Hematopoietic multipotent progenitor cell treated with erythropoietin and hydrocortisone succinate and interleukin-3 and kit ligand, for 4 days (in vitro differentiated cells): ENCODE results near the gene RPL34.
"Not testable (repeated sequence)": the region's sequence is repeated elsewhere in the genome, so short reads cannot be mapped to it uniquely, and the experiment has no call there.

Experiments used
- DNase-seq: peaks from one replicate; pipeline ENCODE4 v3.0.0-alpha.2; 2015

RPL34 gene

DNA sequence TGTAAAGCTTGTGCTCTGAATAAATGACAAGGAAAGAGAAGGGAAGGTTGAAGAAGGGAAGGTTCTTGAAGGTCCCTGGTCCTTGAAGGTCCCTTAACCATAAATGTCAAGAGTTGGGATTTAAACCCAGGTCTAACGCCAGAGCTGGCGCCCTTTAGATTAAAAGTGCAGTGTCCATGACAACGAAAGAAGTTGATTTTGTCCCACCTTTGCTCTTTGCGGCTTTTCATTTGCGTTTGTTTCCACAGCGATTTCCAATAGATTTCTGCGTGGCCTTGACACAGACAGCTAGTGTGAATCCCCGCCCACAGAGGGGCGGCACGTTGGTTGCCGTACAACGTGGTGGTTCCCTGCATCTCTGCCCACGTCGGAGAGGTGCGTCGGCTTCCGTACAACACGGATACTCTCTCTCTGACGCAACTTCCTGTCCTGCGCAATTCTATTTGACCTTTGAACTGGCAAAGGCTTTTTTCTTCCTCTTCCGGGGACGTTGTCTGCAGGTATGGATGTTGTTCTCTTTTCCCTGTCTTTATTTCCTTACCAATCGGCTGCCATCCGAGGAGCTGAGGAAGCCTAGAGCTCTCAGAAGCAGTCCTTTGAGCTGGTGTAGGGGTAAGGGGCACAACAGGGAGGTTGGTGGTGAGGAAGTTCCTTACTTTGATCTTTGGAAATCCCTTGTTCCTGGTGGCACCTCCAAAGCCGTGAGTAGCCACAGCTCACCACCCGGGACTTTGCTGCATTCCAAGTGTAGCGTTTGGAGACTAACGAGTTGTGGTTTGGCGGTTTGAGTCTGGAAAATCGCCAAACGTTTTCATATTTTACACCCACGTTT is at the start of gene RPL34:
Gene RPL34 (plus strand): TSS at position 476 of the 832 bp plus-strand sequence. CDS start 1,384 bp downstream, outside the sequence.
- peak; percentile 99 for DNase-seq

DNA sequence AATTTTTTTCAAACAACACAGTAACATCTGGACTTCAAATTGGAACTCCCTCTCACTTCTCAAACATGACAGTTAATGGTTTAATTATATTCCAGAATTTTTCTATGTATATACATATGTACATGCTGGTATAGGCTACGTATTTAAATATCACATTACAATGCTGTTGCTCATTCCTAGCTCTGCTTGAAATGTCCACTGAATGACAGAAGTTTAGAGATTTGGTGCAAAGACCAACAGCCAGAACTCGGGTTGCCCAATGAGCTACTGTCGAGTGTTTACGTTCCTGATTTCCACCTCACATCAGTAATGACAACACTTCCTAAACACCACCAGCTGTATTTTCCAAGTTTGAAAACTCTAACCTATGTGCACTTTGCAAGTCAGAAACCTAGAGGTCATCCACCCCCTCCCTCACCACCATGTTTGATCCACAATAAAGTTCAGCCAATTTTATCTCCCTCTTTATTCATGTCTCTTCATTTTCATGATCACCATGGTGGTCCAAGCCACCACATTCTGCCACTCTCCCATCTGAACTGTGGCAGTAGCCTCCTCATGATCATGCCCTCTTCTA is 49.3 kb upstream of the RPL34 start:
- no peak for DNase-seq

DNA sequence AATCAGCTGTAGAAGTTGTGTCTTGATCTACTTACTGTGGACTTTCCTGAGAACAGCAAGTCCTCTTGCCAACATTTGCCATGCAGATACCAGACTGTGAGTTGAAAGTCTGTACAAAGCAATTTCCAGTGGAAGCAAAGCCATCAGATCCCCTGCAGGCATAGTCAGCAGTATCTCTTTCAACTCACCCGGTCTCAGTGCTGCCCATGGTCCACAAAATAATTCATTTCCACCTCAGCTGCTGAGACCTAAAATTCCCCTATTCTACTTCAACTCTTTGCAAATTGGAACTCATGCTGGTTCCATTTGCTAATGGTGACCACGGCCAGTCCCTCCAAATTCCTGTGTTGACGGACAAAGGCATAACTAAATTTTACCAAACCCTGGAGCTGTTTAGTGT is 46.0 kb upstream of the RPL34 start:
- DNase-seq, result no peak

DNA sequence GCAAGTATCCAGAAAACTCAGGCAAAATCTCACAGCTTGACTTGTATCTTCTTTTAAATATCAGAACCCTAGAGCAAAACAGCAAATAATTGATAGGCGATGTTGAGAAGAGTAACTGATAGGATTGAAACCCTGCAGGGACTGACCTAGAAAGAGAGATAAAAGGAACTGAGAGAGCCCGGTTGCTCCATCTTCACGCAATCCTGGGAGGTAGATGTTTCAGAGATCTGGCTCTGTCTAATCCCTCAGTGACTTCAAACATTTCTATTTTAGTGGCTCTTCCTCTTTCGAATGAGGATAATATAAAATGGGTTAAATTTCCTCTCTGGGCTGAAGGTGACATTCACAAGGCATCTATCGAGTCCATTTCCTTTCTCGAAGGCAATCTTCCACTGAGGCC is 39.3 kb upstream of the RPL34 start:
- no peak for DNase-seq

DNA sequence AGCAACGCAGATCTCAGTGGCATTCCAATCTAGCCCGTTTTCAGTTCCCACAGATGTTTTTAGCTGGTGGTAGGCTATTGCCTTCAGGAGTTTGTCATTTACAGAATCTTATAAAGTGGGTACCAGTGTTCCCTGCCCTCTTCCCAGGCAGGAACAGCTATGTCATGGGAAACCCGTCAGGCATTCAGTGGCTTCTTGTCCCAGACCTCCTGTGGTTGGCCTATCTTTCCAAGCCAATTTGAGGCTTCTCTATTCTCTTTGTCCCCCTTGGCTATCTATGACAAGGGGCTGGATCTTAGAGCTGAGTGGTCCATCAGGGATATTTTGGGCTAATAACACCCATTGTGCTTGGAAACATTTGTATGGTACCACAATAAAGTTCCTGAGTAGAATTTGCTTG is 33.6 kb upstream of the RPL34 start:
- no peak for DNase-seq

DNA sequence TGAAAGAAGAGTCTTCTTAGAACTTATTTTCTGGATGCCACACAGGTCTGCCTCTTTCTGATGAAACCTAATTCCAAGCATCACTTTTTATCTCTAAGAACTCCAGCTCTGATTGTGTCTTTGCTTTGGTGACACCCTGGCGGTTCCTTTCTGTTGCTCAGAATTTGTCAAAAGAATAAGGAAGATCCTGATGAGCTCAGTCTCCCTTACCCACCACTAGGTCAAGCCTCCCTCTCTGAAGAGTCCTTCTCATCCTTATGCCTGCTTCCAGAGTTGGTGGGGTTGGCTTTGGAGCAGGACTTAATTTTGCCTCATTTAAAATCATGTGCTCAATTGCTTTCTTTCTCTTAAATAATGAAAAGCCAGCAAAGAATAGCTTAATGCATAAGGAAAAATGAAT is 31.5 kb upstream of the RPL34 start:
- no peak for DNase-seq

- no peak for DNase-seq
Observed at GRCh38 chr4:108589961-108590360, 30.4 kb upstream of the RPL34 start.

GRCh38 chr4:108590776-108591175 is 29.6 kb upstream of the RPL34 start:
- no peak for DNase-seq

DNA sequence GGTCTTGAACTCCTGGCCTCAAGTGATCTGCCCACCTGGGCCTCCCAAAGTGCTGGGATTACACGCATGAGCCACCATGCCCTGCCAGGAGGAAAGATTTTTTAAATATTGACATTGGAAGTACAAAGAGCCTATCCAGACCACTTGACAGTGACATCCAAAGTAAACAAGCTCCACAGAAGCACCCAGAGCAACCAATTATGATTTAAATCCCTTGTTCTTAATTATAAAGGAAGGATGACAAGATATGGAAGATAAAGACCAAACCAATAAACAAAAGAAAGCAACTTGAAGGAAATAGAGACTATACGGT is 27.7 kb upstream of the RPL34 start:
- no peak for DNase-seq

- not testable (repeated sequence) for DNase-seq
Observed at GRCh38 chr4:108594296-108594695, 26.1 kb upstream of the RPL34 start.

- no peak for DNase-seq
Observed at GRCh38 chr4:108596344-108596743, 24.0 kb upstream of the RPL34 start.

GRCh38 chr4:108601106-108601505 is 19.3 kb upstream of the RPL34 start:
- no peak for DNase-seq

- no peak for DNase-seq
Observed at GRCh38 chr4:108601532-108601931, 18.8 kb upstream of the RPL34 start.

- no peak for DNase-seq
Observed at GRCh38 chr4:108602163-108602562, 18.2 kb upstream of the RPL34 start.

DNA sequence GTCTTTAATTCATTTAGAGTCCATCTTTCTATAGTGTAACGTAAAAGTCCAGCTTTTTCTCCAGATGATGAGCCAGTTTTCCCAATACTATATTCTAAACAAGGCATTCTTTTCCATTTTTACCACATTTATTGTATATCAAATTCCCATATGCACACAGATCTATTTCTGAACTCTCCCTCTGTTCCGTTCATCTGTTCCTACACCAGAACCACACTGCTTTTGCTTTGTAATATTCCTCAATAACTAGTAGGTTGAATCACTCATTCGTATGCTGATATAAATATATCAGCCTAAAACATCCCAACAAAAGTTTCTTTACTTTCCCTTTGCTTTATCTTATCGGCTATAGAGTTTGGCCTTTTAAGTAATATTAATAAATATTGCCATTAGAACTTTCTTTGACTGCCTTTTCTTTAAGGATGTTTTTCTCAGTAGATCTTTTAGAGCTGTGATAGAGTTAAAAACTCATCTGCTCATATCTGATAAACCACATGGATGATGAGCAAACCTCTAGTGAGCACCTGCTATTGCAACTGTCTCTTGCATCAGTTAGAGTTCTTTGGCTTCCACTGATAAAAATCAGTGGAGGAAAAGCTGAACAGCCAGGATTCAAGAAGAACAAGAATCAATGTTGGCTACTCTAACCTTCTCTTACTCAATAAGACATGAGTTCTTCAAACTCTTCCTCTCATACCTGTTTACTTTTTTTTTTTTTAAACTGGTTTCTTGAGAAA is 13.1 kb upstream of the RPL34 start:
- no peak for DNase-seq

- no peak for DNase-seq
Observed at GRCh38 chr4:108611365-108611764, 9.0 kb upstream of the RPL34 start.

DNA sequence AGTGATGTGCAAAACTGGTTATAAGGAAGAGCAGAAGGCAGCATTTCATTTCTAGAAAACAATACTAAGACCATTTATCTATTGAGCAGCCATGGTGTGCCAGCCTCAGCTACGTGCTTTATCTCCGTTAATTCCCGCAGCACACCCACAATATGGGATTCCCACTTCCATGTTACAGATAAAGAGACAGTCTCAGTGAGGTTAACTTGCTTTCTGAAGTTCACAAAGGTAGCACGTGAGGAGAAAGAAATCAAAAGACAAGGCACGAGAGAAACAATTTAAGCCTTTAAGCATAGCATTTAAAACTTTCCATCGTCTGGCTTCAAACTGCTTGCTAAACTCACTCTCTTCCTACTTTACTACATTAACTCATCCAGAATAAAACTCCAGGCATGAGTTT is 8.0 kb upstream of the RPL34 start:
- DNase-seq, result no peak

DNA sequence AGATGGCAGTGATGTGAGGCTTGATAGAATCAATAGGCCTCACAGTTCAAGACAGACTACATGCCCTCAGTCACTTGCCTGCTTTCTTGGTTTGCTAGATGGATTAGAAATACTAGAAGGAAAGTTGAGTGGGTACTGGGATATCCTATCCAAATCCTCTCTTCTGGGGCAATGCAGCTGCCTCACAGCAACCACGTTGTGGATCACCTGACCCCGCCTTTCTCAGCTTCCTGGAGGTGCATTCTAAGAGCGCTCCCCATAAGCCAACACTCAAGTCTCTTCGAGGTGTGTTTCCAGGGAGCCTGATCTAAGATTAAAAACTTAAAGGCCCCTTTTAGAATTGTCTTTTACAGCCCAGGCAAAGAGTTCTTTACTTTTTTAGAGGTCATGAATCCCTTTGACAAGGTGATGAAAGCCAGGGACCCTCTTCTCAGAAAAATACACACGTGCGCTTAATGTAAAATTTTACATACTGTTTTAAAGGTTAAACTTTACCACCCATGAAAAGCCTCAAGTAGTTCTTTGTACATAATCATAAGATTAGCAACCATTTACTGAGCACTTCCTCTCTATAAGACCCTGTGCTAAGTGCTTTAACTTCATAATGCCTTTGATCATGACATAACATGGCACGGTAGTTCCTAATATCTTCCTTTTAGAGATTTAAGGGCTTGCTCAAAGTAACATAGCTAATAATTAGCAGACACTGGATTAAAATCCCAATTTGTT is 840 bp upstream of the RPL34 start:
- peak; percentile 33 for DNase-seq

GRCh38 chr4:108620933-108621905 is 843 bp downstream of the RPL34 start:
- DNase-seq, result no peak

DNA sequence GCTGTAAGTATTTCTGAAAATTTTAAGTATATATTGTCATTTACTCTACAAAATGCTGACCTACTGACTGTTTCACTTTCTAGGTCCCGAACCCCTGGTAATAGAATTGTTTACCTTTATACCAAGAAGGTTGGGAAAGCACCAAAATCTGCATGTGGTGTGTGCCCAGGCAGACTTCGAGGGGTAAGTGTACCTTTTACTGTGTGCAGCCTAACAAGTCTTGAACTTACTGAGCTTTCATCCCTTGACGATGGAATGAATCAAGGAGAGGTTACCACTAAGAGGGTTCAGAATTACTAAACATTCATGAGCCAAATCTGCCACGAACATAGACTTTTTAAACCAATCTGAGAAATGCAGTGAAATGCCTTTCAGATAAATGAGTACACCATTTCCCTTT is 1.6 kb downstream of the RPL34 start:
- no peak for DNase-seq

DNA sequence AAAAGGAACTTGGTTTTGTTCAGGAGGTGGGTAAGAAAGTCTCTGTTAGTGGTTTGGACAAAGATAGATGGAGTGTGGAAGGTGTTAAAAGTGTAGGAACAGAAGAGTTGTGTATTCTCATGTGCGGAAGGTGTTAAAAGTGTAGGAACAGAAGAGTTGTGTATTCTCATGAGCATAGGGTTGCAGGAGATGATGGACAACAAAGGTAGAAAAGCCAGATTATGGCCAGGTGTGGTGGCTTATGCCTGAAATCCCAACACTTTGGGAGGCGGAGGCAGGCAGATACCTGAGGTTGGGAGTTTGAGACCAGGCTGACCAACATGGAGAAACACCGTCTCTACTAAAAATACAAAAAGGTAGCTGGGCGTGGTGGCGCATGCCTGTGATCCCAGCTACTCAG is 2.5 kb downstream of the RPL34 start:
- no peak for DNase-seq
